Erythroblast (primary cell): ENCODE data around the gene NAA10.

ENCODE experiments used
- GATA1 ChIP-seq: IDR thresholded peaks from 2 replicates; pipeline ENCODE4 v1.6.1; 2011; ENCODE audit warnings: low read depth, mild to moderate bottlenecking, control low read depth, low read length, moderate library complexity
- POLR2A ChIP-seq: IDR thresholded peaks from 2 replicates; pipeline ENCODE4 v1.6.1; 2011; ENCODE audit warnings: mild to moderate bottlenecking, low read length

DNA sequence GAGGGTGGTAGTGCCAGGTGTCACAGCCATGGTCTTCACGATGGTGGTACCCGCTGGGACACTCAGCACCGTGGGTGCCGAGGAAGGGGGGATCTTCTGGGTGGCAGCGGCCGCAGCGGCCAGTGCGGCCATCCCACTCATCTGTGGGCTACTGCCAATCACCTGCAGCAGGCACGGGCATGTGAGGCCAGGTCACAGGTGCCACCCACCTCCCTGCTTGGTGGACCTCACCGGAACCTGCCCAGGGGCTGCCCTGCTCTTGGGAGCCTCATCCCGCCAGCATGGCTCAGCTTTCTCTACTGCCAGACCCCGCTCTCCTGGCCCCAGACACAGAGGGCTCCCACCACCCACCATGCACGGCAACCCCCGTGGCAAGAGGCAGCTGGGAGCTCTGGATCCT is 23.8 kb upstream of the NAA10 start:
- TF ChIP-seq POLR2A: no peak
- no peak for TF ChIP-seq GATA1
